Gastroesophageal sphincter (tissue), 4 donors: ENCODE measurements around the gene RRAD. TPM values are rescaled to one million over a fixed set of nuclear protein-coding genes. Genes with fewer than 3 reads are reported as not detected.

Experiments
- ATAC-seq: fragments of 150-250 bp; one replicate; pipeline ENCODE4 v1.9.1; 2016; ENCODE audit warnings: mild to moderate bottlenecking, moderate library complexity
- H3K27ac ChIP-seq, 4 donors: fragments of 200-600 bp; sonication (generic) in 3 of 4; 1 replicate in 3 of 4; 2 replicates in 1 of 4; pipeline ENCODE4 v1.5.1; 2016 to 2019
- H3K27me3 ChIP-seq: fragments of 200-600 bp; sonication (generic); one replicate; pipeline ENCODE4 v1.5.1; 2019
- H3K36me3 ChIP-seq, 2 donors: fragments of 200-600 bp; sonication (generic); one replicate each; pipeline ENCODE4 v1.5.1; 2019; ENCODE audit warnings: control low read depth in 1 of 2
- H3K4me1 ChIP-seq, 3 donors: fragments of 200-600 bp; sonication (generic); 1 replicate in 2 of 3; 2 replicates in 1 of 3; pipeline ENCODE4 v1.5.1; 2016 to 2019; ENCODE audit warnings: control low read depth in 2 of 3
- H3K4me3 ChIP-seq, 2 donors: fragments of 200-600 bp; sonication (generic); one replicate each; pipeline ENCODE4 v1.5.1; 2019; ENCODE audit warnings: mild to moderate bottlenecking in 1 of 2, moderate library complexity in 1 of 2
- H3K9me3 ChIP-seq, 3 donors: fragments of 200-600 bp; sonication (generic); one replicate each; pipeline ENCODE4 v1.5.1; 2017 to 2019; ENCODE audit warnings: control low read depth in 2 of 3
- EP300 ChIP-seq: sonication (generic); formaldehyde crosslinking; IDR thresholded peaks from one replicate; pipeline ENCODE4 v1.6.1; 2017; ENCODE audit warnings: antibody characterized with exemption, mild to moderate bottlenecking
- POLR2A ChIP-seq, 2 donors: fragments of 450-650 bp; IDR thresholded peaks; one replicate each; pipeline ENCODE4 v1.6.1; 2017; ENCODE audit warnings: antibody characterized with exemption in 2 of 2, mild to moderate bottlenecking in 2 of 2, moderate library complexity in 1 of 2
- POLR2AphosphoS5 ChIP-seq: sonication (generic); formaldehyde crosslinking; IDR thresholded peaks from one replicate; pipeline ENCODE4 v1.6.1; 2017; ENCODE audit warnings: antibody characterized with exemption
- WGBS, 2 donors: methylation state at CpG; one replicate each; pipeline ENCODE4 v1.1.5; 2018; ENCODE audit warnings: low coverage in 1 of 2; 5-methylcytosine and 5-hydroxymethylcytosine counted together
- total RNA-seq, 4 donors: library from RNA; depleted of rRNA; stranded (reverse); fragments of >200 nt; gene quantifications; one replicate each; pipeline ENCODE4 v1.1.0, GENCODE V29; 2016
- TF ChIP-seq, protein P1 (sequence below), 4 experiments: fragments of 200-600 bp in 2 of 4; fragments of 450-650 bp in 2 of 4; sonication (generic) in 1 of 4; IDR thresholded peaks; one replicate each; pipeline ENCODE4 v1.5.1; 2017 to 2019; ENCODE audit warnings: antibody characterized with exemption in 4 of 4, mild to moderate bottlenecking in 2 of 4, moderate library complexity in 2 of 4

The RRAD gene
- total RNA-seq, 4 donors from 2014 or later, result 33.4 to 103 (median 50.8) TPM

DNA sequence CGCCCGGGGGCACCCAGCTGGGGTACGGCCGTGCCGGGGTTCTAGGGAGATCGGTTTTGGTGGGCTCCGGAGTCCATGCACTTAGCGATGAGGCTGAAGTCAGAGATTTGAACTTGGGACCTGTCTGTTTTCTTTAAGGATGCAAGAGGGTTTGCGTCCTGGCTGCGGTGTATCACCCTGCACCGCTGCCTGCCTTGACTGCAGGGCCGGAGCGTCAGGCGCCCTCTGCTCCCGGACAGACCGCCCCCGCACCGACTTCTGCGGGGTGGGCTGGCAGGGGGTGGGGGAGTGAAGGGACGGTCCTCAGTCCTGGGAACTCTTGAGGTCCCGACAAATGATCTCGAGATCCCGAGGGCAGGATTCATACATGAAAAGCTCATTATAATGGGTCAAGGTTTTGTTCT lies 44.3 kb downstream of the RRAD start:
- Histone ChIP-seq H3K9me3 (no peaks in the 10 kb centered on the region), H3K36me3 (peaks cover 0 to 29% of the 10 kb centered on the region in 2 donors), H3K4me3 (peak overlapping the region; percentile 72 to 89), H3K27ac (peak overlapping the region; percentile 29 to 83 (median 78)), H3K4me1 (peaks cover 0 to 23% (median 5%) of the 10 kb centered on the region in 3 donors), H3K27me3 (no peaks in the 10 kb centered on the region)
- TF ChIP-seq, protein P1, sequence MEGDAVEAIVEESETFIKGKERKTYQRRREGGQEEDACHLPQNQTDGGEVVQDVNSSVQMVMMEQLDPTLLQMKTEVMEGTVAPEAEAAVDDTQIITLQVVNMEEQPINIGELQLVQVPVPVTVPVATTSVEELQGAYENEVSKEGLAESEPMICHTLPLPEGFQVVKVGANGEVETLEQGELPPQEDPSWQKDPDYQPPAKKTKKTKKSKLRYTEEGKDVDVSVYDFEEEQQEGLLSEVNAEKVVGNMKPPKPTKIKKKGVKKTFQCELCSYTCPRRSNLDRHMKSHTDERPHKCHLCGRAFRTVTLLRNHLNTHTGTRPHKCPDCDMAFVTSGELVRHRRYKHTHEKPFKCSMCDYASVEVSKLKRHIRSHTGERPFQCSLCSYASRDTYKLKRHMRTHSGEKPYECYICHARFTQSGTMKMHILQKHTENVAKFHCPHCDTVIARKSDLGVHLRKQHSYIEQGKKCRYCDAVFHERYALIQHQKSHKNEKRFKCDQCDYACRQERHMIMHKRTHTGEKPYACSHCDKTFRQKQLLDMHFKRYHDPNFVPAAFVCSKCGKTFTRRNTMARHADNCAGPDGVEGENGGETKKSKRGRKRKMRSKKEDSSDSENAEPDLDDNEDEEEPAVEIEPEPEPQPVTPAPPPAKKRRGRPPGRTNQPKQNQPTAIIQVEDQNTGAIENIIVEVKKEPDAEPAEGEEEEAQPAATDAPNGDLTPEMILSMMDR (IDR thresholded peaks at IDR 0.05), result no peak
- TF ChIP-seq POLR2A (IDR thresholded peaks at IDR 0.05) (no peak), EP300 (no peak), POLR2AphosphoS5 (no peak)
- ATAC-seq, result no peak
- WGBS, 2 donors, result 2 to 39% methylated on average over 3 to 7 of the region's 23 CpGs

DNA sequence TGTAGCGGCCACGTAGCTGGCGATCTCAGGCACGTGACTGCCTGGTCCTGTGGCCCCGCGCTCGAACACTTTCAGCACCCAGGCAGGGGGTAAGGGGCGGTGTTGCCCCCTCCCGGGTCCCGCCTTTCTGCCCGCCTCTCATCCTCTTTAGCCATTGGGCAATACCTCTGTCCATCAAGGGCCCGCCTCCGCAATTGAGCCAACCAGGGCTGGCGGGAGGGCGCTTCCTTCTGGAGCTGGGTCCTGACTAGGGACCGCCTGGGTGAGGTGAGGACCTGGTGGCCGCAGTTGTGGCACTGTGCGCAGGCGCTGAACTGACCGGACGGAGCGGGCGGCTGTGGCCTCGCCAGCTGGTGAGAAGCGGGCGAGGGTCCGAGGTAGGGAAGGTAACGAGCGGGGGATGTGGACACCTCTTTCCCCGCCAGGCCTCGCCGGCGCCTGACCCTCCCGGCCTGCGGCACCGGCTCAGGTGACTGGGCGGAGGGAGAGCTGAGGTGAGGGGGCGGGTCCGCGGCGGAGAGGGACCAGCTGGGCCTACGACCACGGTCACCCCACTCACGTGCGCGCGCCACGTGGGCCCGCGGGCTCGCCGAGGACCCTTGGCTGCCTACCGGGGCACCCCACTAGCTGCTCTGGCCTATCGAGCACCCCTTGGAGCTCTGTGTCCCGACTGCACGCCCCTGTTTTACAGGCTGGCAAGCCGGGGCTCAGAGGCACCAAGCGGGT lies 44.9 kb downstream of the RRAD start, which contains the start of gene PDP2:
Gene PDP2 (plus strand): TSS at position 228 of the 726 bp plus-strand sequence. CDS start 3,770 bp downstream, outside the sequence.
- no peaks in the 10 kb centered on the region for H3K27me3 ChIP-seq
- WGBS, 2 donors, result 0 to 5% methylated on average over 2 to 4 of the region's 58 CpGs
- peak within 1 kb of the TSS; percentile 72 to 89 for H3K4me3 ChIP-seq
- H3K27ac ChIP-seq, result peak within 1 kb of the TSS; percentile 29 to 83 (median 78)
- H3K4me1 ChIP-seq, result peaks cover 0 to 23% (median 5%) of the 10 kb centered on the region in 3 donors
- H3K36me3 ChIP-seq, result peaks cover 0 to 23% of the 10 kb centered on the region in 2 donors
- no peaks in the 10 kb centered on the region for H3K9me3 ChIP-seq
- peak; percentile 99 for ATAC-seq
- peak; percentile 44 to 47 for TF ChIP-seq POLR2A (IDR thresholded peaks at IDR 0.05)
- TF ChIP-seq, protein P1 (IDR thresholded peaks at IDR 0.05), result peak in 1 of 4 experiments; percentile 16
- no peak for TF ChIP-seq EP300
- TF ChIP-seq POLR2AphosphoS5, result peak; percentile 31

DNA sequence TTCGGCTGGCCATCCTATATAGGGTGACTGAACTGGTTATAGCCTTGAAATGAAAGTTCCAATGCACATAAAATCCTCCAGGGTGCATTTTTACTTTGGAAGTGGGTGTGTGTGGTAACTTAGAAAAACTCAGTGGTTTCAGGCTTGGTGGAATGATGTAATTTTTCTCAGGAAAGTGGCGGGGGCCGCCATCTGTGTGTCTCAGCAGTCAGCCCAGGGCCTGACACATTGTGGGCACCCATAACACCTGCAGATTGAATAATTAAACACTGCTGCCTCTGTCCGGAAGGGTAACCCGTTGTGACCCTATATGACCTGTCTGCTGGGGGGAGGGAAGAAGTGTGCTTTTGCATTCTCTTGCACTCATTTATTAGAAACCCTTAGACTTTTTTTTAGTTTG lies 47.3 kb downstream of the RRAD start:
- Histone ChIP-seq H3K9me3 (no peaks in the 10 kb centered on the region), H3K36me3 (no peaks in the 10 kb centered on the region), H3K27ac (no peak overlapping the region), H3K4me3 (no peak overlapping the region), H3K4me1 (peaks cover 0 to 27% (median 5%) of the 10 kb centered on the region in 3 donors), H3K27me3 (no peaks in the 10 kb centered on the region)
- TF ChIP-seq EP300 (no peak), POLR2A (IDR thresholded peaks at IDR 0.05) (no peak), POLR2AphosphoS5 (no peak)
- TF ChIP-seq, protein P1 (IDR thresholded peaks at IDR 0.05), result no peak
- no peak for ATAC-seq
- 58 to 94% methylated on average over 3 to 5 of the region's 5 CpGs for WGBS, 2 donors

DNA sequence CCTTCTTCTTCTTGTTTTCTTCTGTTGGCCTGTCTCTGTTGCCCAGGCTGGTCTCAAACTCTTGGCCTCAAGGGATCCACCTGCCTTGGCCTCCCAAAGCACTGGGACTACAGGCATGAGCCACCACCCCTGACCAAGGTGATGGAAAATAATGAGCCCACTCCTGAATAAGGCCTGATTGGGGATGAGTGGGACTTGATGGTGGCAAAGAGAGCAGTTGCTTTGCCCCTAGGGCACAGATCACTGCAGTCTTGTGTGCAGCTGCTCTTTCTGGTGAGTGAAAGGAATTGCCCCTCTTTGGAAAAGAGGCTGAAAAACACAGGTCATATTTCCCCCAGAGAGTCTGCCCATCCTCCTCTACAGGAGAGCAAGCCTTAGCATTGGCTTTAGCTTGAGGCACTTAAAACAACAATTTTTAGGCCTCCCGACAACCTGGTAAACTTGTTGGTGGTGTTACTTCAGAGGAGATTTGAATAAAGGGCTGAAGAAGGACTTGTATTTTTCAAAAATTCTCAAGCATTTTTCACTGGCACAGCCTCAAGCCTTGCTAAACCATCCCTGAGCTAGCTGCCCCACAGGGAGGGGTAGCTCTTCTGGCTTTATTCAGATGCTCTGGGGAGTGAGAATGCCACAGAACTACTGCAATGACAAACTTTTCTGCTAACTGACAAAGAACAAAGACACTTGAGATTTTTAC lies 51.1 kb downstream of the RRAD start:
- Histone ChIP-seq H3K4me1 (peaks cover 0 to 13% (median 6%) of the 10 kb centered on the region in 3 donors), H3K36me3 (no peaks in the 10 kb centered on the region), H3K27me3 (no peaks in the 10 kb centered on the region), H3K9me3 (no peaks in the 10 kb centered on the region), H3K27ac (no peak overlapping the region), H3K4me3 (no peak overlapping the region)
- ATAC-seq, result no peak
- WGBS, 2 donors, result 33 to 67% methylated on average over 1 of the region's 1 CpG
- TF ChIP-seq POLR2AphosphoS5, result no peak
- TF ChIP-seq EP300, result no peak
- TF ChIP-seq POLR2A (IDR thresholded peaks at IDR 0.05), result no peak
- TF ChIP-seq, protein P1 (IDR thresholded peaks at IDR 0.05), result no peak
